ENCODE results near the gene RNF144B.
"Not testable (repeated sequence)": the region's sequence is repeated elsewhere in the genome, so short reads cannot be mapped to it uniquely, and the experiment has no call there.

The RNF144B gene

GRCh38 chr6:18387061-18387721 lies at the start of gene RNF144B:
Gene RNF144B (plus strand): TSS chr6:18387350. CDS start chr6:18399535, 12,185 bp downstream.
- in situ Hi-C loops (cut with MboI; ENCODE audit: low sequenced_read_pairs), result no loop called here

- in situ Hi-C loops (cut with MboI; ENCODE audit: low sequenced_read_pairs), result no loop called here
Observed at GRCh38 chr6:18339599-18339998, 47.6 kb upstream of the RNF144B start.

- in situ Hi-C loops (cut with MboI; ENCODE audit: low sequenced_read_pairs), result no loop called here
Observed at GRCh38 chr6:18340781-18341551, 46.2 kb upstream of the RNF144B start.

GRCh38 chr6:18342223-18342622 lies 44.9 kb upstream of the RNF144B start:
- in situ Hi-C loops (cut with MboI; ENCODE audit: low sequenced_read_pairs), result no loop called here

GRCh38 chr6:18343741-18344140 lies 43.4 kb upstream of the RNF144B start:
- in situ Hi-C loops (cut with MboI; ENCODE audit: low sequenced_read_pairs), result no loop called here

- in situ Hi-C loops (cut with MboI; ENCODE audit: low sequenced_read_pairs), result no loop called here
Observed at GRCh38 chr6:18347021-18347577, 40.1 kb upstream of the RNF144B start.

GRCh38 chr6:18347866-18348265 lies 39.3 kb upstream of the RNF144B start:
- in situ Hi-C loops (cut with MboI; ENCODE audit: low sequenced_read_pairs), result no loop called here

- in situ Hi-C loops (cut with MboI; ENCODE audit: low sequenced_read_pairs), result no loop called here
Observed at GRCh38 chr6:18349386-18349785, 37.8 kb upstream of the RNF144B start.

- in situ Hi-C loops (cut with MboI; ENCODE audit: low sequenced_read_pairs), result no loop called here
Observed at GRCh38 chr6:18350271-18350670, 36.9 kb upstream of the RNF144B start.

GRCh38 chr6:18350712-18351111 lies 36.4 kb upstream of the RNF144B start:
- in situ Hi-C loops (cut with MboI; ENCODE audit: low sequenced_read_pairs), result no loop called here

GRCh38 chr6:18352001-18352400 lies 35.1 kb upstream of the RNF144B start:
- in situ Hi-C loops (cut with MboI; ENCODE audit: low sequenced_read_pairs), result no loop called here

GRCh38 chr6:18352842-18353241 lies 34.3 kb upstream of the RNF144B start:
- in situ Hi-C loops (cut with MboI; ENCODE audit: low sequenced_read_pairs), result no loop called here

- in situ Hi-C loops (cut with MboI; ENCODE audit: low sequenced_read_pairs), result no loop called here
Observed at GRCh38 chr6:18353251-18353650, 33.9 kb upstream of the RNF144B start.

GRCh38 chr6:18357546-18357945 lies 29.6 kb upstream of the RNF144B start:
- in situ Hi-C loops (cut with MboI; ENCODE audit: low sequenced_read_pairs), result not testable (repeated sequence)

GRCh38 chr6:18359237-18359885 lies 27.8 kb upstream of the RNF144B start:
- in situ Hi-C loops (cut with MboI; ENCODE audit: low sequenced_read_pairs), result no loop called here

- in situ Hi-C loops (cut with MboI; ENCODE audit: low sequenced_read_pairs), result no loop called here
Observed at GRCh38 chr6:18360188-18360587, 27.0 kb upstream of the RNF144B start.

GRCh38 chr6:18362058-18362561 lies 25.0 kb upstream of the RNF144B start:
- in situ Hi-C loops (cut with MboI; ENCODE audit: low sequenced_read_pairs), result no loop called here

GRCh38 chr6:18363746-18364145 lies 23.4 kb upstream of the RNF144B start:
- in situ Hi-C loops (cut with MboI; ENCODE audit: low sequenced_read_pairs), result no loop called here

GRCh38 chr6:18364561-18364960 lies 22.6 kb upstream of the RNF144B start:
- in situ Hi-C loops (cut with MboI; ENCODE audit: low sequenced_read_pairs), result not testable (repeated sequence)

- in situ Hi-C loops (cut with MboI; ENCODE audit: low sequenced_read_pairs), result no loop called here
Observed at GRCh38 chr6:18367371-18367770, 19.8 kb upstream of the RNF144B start.

Measured in hTERT RPE-1 (cell line).